Epithelial cell of esophagus (primary cell): ENCODE measurements around the gene PRKG1.

Source experiments
- DNase-seq: peaks from one replicate; pipeline ENCODE4 v3.0.0; 2010; ENCODE audit warnings: low read depth
- H3K4me3 ChIP-seq: 2 replicates; pipeline ENCODE4 v1.5.1; 2011; ENCODE audit warnings: mild to moderate bottlenecking, low read length, control low read depth
- CTCF ChIP-seq: IDR thresholded peaks from 2 replicates; pipeline ENCODE4 v1.5.1; 2011; ENCODE audit warnings: low read depth, mild to moderate bottlenecking, low read length, control low read depth, inconsistent platforms; ENCODE audit not compliant: insufficient read depth; ENCODE audit errors: missing control alignments

The PRKG1 gene

GRCh38 chr10:52019656-52020055, 945.4 kb downstream of the PRKG1 start:
- TF ChIP-seq CTCF, result no peak
- DNase-seq, result no peak
- no peak overlapping the region for H3K4me3 ChIP-seq

- H3K4me3 ChIP-seq, result no peak overlapping the region
- DNase-seq, result no peak
- TF ChIP-seq CTCF, result no peak
These were observed 945.9 kb downstream of the PRKG1 start for GRCh38 chr10:52020173-52020572.

- no peak overlapping the region for H3K4me3 ChIP-seq
- TF ChIP-seq CTCF, result no peak
- no peak for DNase-seq
These were observed 946.4 kb downstream of the PRKG1 start for GRCh38 chr10:52020702-52021101.

GRCh38 chr10:52027055-52027705, 952.9 kb downstream of the PRKG1 start:
- DNase-seq, result no peak
- no peak overlapping the region for H3K4me3 ChIP-seq
- no peak for TF ChIP-seq CTCF

- no peak for TF ChIP-seq CTCF
- no peak overlapping the region for H3K4me3 ChIP-seq
These were observed 954.2 kb downstream of the PRKG1 start for GRCh38 chr10:52028523-52028858.

GRCh38 chr10:52029628-52030027, 955.3 kb downstream of the PRKG1 start:
- no peak overlapping the region for H3K4me3 ChIP-seq
- no peak for DNase-seq
- TF ChIP-seq CTCF, result no peak

More at GRCh38 chr10:52028523-52028858, 954.2 kb downstream of the PRKG1 start:
- no peak for DNase-seq
